Measurements from ENCODE around the gene RELN.

The RELN gene

DNA sequence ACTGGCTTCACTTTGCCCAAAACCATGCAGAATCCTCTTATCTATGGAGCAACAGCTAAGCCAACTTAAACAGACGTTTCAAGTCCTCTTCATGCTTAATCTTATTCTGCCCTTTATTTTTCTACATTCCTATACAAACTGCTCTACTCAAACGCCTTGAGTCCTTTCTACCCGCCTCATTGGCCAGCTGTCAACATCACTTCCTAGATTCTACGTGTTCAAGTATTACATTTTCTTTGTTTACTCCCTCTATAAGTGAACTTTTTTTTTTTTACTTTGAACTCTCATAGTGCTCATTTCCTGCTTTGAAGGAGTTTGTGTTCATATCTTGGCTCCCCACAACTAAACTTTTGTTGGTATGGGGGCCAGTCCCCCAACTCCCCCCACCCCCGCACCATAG, 514.5 kb downstream of the RELN start:
- DNase-seq (ENCODE audit: low spot score): no peak

DNA sequence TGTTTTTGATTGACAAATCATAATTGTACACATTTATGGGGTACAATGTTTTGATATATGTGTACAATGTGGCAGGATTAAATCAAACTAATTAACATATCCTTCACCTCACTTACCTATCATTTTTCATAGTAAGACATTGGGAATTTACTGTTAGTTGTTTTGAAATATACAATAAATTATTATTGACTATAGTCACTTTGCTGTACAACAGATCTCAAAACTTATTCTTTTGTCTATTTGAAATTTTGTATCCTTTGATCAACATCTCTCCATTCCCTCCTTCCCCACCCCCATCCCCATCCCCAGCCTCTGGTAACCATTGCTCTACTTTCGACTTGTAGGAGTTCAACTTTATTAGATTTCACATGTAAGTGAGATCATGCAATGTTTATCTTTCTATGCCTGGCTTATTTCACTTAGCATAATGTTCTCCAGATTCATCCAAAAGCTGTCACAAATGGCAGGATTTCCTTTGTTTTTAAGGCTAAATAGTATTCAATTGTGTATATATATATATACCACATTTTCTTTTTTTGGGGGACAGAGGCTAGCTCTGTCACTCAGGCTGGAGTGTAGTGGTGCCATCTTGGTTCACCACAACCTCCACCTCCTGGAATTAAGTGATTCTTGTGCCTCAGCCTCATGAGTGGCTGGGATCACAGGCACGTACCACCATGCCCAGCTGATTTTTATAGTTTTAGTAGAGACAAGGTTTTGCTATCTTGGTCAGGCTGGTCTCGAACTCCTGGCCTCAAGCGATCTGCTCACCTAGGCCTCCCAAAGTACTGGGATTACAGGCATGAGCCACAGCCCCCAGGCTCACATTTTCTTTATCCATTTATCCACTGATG, 520.1 kb downstream of the RELN start:
- no peak for DNase-seq (ENCODE audit: low spot score)

DNA sequence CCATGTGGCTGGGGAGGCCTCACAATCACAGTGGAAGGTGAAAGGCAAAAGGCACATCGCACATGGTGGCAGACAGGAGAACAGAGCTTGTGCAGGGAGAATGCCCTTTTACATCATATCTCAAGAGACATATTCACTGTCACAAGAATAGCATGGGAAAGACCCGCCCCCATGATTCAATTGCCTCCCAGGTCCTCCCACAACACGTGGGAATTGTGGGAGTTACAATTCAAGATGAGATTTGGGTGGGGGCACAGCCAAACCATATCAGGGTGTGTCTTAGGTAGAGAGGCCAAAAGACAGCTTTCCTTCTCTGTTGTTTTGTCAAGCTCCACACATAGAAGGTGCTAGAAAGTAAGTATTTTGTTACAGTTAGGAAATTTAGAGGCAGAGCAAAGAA, 522.6 kb downstream of the RELN start:
- DNase-seq (ENCODE audit: low spot score): no peak

DNA sequence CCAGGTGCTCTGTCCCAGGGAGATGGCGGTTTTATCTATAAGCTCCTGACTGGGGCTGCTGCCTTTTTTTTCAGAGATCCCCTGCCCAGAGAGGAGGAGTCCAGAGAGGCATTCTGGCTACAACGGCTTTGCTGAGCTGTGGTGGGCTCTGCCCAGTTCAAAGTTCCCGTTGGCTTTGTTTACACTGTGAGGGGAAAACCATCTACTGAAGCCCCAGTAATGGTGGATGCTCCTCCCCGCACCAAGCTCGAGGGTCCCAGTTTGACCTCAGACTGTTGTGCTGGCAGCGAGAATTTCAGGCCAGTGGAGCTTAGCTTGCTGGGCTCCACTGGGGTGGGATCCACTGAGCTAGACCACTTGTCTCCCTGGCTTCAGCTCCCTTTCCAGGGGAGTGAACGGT, 527.1 kb downstream of the RELN start:
- no peak for DNase-seq (ENCODE audit: low spot score)

DNA sequence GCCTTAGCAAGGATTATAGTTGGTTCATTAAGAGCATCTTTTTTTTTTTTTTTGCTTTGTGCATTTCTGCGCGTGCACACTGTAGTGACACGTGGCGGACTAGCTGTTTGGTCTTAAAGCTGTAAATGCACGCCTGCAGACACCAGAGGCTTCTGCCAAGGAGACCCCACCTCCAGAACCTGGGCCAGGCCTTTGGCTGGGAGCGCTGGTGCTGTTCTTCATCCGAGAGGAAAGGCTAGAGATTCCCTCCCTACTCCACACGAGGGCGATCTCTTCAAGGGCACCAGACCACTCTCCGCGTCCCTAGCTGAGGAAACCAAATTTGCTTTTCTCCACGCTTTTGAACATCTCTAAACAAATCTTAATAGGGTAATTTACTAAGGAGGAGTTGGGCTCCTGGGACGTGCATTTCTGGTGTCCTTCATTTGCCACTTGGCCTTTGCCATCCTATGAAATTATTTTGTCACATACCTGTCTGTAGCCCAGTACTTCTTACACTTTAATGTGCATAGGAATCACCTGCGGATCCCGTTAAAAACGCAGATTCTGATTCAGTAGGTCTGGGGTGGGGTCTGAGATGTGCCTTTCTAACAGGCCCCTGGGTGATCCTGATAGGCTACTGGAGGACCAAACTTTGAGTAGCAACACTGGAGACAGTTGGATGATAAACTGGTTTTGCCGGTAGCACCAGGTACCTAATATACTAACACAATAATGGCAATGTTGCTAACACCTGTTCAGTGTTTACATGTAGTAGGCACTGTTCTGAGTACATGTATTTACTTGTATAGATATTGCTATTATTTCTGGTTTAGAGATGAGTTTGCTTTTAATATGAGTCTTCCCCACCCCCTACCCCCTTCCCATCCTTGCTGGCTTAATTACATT, 542.1 kb downstream of the RELN start:
- DNase-seq (ENCODE audit: low spot score): peak; percentile 80

DNA sequence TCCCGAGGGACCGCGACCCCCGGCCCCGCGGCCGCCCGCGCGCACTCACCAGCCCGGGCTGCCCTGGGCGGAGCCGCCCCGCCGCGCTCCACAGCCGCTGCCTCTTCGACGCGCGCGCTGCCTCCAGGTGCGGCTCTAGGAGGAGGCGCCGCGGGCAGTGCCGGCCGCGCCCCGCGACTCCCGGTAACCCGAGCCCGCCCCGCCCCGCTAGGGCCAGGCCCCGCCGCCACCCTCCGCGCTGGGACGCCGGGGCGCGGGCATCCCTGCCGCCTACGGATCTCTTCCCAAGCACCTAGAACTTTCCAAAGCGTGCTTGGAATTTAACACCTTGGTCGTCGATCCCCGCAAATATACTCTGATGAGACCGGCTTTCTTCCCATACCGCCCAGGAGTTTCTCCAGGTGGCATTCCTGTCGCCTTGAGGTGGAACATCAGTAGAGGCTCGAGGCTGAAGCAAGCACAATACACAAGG, 543.4 kb downstream of the RELN start, which contains the start of gene SLC26A5:
TSS of gene SLC26A5 (minus strand) at position 159 of the 472 bp plus-strand sequence. CDS start 24,693 bp downstream, outside the sequence.
- peak; percentile 17 for DNase-seq (ENCODE audit: low spot score)

DNA sequence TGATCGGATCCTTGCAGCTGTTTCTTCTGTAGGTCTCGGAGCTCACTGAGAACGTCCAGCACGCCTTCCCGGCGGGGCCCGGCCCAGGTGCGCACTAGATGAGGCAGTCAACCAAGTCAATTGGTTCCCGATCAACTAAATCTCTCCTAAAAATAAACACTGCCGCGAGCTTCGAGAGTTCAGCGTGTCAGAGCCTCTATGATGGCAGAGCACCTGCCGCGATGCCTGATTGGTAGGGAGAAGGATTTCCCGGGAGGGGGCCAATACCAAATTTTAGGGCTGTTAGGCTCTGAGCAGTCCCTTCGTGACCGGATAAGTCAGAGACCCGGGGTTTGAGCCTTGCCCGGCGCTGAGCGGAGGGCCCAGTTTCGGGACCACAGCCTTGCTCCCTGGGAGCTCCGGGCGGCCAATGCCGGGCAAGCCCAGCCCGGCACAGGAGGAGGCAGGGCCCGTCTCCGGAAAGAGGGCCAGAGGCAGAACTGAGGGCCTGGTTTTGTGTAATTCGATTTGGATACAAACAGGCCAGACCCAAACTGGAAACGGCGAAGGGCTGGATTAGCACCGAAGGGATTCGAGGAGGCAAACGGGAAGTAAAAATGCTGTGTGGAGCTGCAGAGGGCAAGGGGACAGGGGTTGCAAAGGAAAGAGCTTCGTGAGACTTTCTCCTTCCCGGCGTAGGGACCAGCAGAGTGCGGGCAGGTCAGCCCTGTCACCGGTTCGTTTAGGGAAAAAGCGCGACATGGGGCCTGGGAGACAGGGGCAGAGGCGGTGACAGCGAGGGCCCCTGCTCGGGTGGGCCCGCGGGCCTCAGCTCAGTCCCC, 544.0 kb downstream of the RELN start:
- peak; percentile 22 for DNase-seq (ENCODE audit: low spot score)

DNA sequence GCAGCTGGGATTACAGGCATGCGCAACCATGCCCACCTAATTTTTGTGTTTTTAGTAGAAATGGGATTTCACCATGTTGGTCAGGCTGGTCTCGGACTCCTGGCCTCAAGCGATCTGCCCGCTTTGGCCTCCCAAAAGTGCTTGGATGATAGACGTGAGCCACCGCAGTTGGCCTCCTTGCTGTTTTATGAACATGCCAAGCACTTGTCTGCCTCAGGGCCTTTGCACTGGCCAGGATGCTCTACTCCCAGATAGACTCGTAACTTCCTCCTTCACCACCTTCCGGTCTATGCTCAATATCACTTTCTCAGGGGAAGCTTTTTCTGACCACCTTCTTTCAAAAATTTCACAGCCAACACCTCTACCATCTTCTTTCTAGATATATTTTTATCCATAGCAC, 549.8 kb downstream of the RELN start:
- DNase-seq (ENCODE audit: low spot score): no peak

DNA sequence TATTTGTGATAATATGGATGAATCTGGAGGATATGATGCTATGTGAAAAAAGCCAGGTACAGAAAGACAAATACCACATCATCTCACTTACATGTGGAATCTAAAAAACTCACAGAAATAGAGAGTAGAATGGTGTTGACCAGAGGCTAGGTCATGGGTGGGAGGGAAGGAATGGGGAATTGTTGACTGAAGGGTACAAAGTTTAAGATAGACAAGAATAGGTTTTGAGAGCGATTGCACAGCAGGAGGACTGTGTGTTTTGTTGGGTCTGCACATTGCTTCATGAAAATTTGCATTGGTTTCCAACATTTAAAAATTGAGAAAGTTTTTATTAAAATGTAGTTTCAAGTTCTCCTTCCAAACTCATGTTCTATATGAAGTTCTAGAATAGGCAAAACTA, 551.8 kb downstream of the RELN start:
- no peak for DNase-seq (ENCODE audit: low spot score)

DNA sequence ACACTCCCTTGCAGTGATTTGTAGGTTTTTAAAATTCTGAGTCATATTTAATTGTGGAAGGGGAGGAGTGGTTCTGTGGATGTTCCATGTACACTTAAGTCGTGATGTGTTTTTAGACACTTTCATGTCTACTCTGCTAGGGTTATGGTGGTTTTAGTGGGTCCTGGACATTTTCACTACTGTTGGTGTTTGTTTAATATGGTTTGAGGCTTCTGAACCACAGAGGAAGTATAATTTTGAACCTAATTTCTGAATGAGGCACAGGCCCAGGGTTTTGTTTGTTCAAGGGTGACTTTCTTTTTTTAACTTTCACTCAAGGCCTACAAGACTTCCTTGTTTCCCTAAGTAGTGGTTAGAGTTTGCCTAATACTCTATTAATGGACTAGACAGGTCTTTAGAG, 556.7 kb downstream of the RELN start:
- no peak for DNase-seq (ENCODE audit: low spot score)

DNA sequence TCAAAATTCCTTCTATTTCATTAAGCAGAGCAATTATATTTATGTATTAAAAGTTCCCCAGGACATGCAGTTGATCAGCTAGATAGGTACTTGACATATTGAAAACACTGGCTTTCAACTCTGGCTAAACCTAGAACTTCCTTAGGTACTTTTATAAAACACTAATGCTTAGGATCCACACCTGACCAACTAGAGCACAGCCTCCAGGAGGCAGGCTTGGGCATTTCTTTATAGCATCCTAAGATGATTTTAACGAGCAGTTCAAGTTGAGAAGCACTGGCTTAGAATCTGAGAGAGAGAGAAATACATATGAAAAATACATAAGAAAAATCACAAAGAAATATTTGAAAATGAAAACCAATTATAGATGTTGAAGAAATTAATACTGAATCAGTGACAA, 564.3 kb downstream of the RELN start:
- no peak for DNase-seq (ENCODE audit: low spot score)

DNA sequence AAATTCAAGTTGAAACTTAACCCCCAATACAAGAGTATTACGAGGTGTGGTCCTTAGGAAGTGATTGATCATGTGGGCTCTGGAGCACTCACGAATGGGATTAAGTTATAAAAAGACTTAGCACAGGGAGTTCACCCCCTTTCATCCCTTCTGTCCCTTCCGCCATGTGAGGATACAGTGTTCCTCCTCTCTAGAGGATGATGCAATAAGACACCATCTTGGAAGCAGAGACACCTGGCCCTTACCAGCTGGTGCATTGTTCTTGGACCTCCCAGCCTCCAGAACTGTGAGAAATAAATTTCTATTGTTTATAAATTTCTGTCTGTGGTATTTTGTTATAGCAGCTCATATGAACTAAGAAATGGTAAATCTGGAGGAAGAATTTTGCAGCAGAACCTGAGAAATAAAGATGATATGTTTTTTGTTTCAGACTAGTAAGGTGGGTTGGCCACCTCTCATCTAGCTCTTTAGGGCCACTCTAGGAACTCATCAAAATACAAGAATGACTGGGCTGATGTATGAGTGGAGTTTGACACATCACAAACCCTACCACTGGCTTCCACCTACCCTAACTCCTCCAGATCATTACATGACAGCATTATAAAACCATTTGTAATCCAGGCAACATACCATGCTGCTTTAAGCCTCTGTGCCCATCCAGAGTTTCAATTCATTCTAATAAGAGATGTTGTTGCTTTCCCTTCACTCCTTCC, 565.8 kb downstream of the RELN start:
- DNase-seq (ENCODE audit: low spot score): no peak
